GM12892 (cell line): ENCODE results near the gene POMP.

Experiments used
- POLR2A ChIP-seq: IDR thresholded peaks from 2 replicates; pipeline ENCODE4 v1.6.1; 2011; ENCODE audit warnings: low read depth, low read length, control low read depth
- POLR2AphosphoS5 ChIP-seq: IDR thresholded peaks from 2 replicates; pipeline ENCODE4 v1.6.1; 2011; ENCODE audit warnings: low read depth, low read length, control low read depth
- TAF1 ChIP-seq: IDR thresholded peaks from 2 replicates; pipeline ENCODE4 v1.6.1; 2011; ENCODE audit warnings: low read depth, mild to moderate bottlenecking, control low read depth, low read length, borderline replicate concordance

DNA sequence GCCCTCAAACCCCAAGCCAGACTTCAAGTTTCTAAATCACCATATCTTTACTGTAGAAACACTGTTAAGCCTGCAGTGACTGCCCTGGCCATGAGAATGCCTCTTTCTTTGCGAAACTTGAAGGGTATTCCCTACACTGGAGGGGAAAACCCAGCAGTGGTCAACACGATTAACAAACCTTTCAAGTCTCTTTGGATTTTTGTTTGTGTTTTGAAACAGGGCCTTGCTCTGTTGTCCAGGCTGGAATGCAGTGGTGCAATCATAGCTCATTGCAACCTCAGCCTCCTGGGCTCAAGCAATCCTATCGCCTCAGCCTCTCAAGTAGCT lies 17.4 kb upstream of the POMP start:
- TF ChIP-seq POLR2A = no peak
- no peak for TF ChIP-seq POLR2AphosphoS5
- TF ChIP-seq TAF1 = no peak
